ENCODE results near the gene LIG1. TPM values are rescaled to one million over a fixed set of nuclear protein-coding genes. Genes with fewer than 3 reads are reported as not detected.
A peak's percentile ranks its signal among the peaks of the same experiment; 100 is the strongest.

LIG1 gene
- total and polyA plus RNA-seq, 9 of the 15 experiments (the other 6 are each of a cell fraction or from before 2014, with no cell fraction given) = 9.6 to 114 (median 71.1) TPM

- TF ChIP-seq TFAP4 (CRISPR knock-in tag; IDR thresholded peaks at IDR 0.05; ENCODE audit: borderline replicate concordance) = peak; percentile 25; the same call in 1 of the 2 replicates
- 0 out of 4 replicates have a peak, but pooled peaks of 1 of the 2 experiments have one; percentile 29 for TF ChIP-seq UBTF (IDR thresholded peaks at IDR 0.05; ENCODE audit: borderline replicate concordance in 1 of 2, low read depth in 2 of 2, low read length in 2 of 2)
- TF ChIP-seq BCOR (IDR thresholded peaks at IDR 0.05) = 0 out of 2 replicates have a peak, but pooled peaks have one; percentile 23
- TF ChIP-seq FOXJ2 (tag; IDR thresholded peaks at IDR 0.05) = no peak
- TF ChIP-seq MEIS2 (IDR thresholded peaks at IDR 0.05; ENCODE audit: partially characterized antibody) = peak; percentile 91
- TF ChIP-seq, protein P1, sequence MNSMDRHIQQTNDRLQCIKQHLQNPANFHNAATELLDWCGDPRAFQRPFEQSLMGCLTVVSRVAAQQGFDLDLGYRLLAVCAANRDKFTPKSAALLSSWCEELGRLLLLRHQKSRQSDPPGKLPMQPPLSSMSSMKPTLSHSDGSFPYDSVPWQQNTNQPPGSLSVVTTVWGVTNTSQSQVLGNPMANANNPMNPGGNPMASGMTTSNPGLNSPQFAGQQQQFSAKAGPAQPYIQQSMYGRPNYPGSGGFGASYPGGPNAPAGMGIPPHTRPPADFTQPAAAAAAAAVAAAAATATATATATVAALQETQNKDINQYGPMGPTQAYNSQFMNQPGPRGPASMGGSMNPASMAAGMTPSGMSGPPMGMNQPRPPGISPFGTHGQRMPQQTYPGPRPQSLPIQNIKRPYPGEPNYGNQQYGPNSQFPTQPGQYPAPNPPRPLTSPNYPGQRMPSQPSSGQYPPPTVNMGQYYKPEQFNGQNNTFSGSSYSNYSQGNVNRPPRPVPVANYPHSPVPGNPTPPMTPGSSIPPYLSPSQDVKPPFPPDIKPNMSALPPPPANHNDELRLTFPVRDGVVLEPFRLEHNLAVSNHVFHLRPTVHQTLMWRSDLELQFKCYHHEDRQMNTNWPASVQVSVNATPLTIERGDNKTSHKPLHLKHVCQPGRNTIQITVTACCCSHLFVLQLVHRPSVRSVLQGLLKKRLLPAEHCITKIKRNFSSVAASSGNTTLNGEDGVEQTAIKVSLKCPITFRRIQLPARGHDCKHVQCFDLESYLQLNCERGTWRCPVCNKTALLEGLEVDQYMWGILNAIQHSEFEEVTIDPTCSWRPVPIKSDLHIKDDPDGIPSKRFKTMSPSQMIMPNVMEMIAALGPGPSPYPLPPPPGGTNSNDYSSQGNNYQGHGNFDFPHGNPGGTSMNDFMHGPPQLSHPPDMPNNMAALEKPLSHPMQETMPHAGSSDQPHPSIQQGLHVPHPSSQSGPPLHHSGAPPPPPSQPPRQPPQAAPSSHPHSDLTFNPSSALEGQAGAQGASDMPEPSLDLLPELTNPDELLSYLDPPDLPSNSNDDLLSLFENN (IDR thresholded peaks at IDR 0.05; ENCODE audit: low read depth in 2 of 2, low read length in 2 of 2) = peak in 1 of 2 experiments; percentile 90; a peak in 2 of 4 replicates
- TF ChIP-seq ZNF79 (CRISPR knock-in tag; IDR thresholded peaks at IDR 0.05; ENCODE audit: low read depth) = no peak
- TF ChIP-seq NFIC (IDR thresholded peaks at IDR 0.05) = peak; percentile 72
- TF ChIP-seq HCFC1 (IDR thresholded peaks at IDR 0.05; ENCODE audit: low read depth, low read length) = peak; percentile 49
- TF ChIP-seq, protein P2, sequence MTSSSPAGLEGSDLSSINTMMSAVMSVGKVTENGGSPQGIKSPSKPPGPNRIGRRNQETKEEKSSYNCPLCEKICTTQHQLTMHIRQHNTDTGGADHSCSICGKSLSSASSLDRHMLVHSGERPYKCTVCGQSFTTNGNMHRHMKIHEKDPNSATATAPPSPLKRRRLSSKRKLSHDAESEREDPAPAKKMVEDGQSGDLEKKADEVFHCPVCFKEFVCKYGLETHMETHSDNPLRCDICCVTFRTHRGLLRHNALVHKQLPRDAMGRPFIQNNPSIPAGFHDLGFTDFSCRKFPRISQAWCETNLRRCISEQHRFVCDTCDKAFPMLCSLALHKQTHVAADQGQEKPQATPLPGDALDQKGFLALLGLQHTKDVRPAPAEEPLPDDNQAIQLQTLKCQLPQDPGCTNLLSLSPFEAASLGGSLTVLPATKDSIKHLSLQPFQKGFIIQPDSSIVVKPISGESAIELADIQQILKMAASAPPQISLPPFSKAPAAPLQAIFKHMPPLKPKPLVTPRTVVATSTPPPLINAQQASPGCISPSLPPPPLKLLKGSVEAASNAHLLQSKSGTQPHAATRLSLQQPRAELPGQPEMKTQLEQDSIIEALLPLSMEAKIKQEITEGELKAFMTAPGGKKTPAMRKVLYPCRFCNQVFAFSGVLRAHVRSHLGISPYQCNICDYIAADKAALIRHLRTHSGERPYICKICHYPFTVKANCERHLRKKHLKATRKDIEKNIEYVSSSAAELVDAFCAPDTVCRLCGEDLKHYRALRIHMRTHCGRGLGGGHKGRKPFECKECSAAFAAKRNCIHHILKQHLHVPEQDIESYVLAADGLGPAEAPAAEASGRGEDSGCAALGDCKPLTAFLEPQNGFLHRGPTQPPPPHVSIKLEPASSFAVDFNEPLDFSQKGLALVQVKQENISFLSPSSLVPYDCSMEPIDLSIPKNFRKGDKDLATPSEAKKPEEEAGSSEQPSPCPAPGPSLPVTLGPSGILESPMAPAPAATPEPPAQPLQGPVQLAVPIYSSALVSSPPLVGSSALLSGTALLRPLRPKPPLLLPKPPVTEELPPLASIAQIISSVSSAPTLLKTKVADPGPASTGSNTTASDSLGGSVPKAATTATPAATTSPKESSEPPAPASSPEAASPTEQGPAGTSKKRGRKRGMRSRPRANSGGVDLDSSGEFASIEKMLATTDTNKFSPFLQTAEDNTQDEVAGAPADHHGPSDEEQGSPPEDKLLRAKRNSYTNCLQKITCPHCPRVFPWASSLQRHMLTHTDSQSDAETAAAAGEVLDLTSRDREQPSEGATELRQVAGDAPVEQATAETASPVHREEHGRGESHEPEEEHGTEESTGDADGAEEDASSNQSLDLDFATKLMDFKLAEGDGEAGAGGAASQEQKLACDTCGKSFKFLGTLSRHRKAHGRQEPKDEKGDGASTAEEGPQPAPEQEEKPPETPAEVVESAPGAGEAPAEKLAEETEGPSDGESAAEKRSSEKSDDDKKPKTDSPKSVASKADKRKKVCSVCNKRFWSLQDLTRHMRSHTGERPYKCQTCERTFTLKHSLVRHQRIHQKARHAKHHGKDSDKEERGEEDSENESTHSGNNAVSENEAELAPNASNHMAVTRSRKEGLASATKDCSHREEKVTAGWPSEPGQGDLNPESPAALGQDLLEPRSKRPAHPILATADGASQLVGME (CRISPR knock-in tag; IDR thresholded peaks at IDR 0.05) = no peak
- TF ChIP-seq CTBP1 (IDR thresholded peaks at IDR 0.05; ENCODE audit: borderline replicate concordance) = peak; percentile 30; the same call in 1 of the 2 replicates
- 0 out of 2 replicates have a peak, but pooled peaks have one; percentile 3 for TF ChIP-seq MAFK (IDR thresholded peaks at IDR 0.05; ENCODE audit: low read length)
Observed at GRCh38 chr19:48102870-48103751, 67.0 kb downstream of the LIG1 start (continued).

Data from K562 (cell line).